GM18870 (cell line): ENCODE measurements around the gene CRP.
"Not testable (repeated sequence)": the region's sequence is repeated elsewhere in the genome, so short reads cannot be mapped to it uniquely, and the experiment has no call there.

Experiments
- ATAC-seq: cut with Tn5 transposase; IDR thresholded peaks from one replicate; pipeline ENCODE4 v1.9.1; 2021; ENCODE audit warnings: moderate library complexity; ENCODE audit not compliant: unreplicated experiment

The CRP gene

DNA sequence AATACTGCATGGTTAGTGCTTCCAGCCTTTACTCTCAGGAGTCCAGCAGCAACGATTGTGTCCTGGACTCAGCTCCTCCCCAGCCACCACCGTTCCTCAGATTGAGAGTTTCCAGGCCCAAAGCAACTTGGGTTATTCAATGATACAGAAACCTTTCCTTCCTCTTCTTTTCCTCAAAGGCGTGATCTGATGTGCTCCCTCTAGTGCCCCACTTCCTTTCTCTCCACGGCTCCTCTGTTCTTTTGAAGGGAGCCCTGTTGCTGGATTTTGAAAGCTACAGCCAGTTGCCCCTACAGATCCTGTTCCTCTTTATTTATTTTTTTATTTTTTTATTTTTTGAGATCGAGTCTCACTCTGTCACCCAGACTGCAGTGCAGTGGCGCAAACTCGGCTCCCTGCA is 14.1 kb downstream of the CRP start:
- ATAC-seq = no peak

- ATAC-seq = no peak
Measured at GRCh38 chr1:159699653-159700052, 14.7 kb downstream of the CRP start.

- no peak for ATAC-seq
Measured at GRCh38 chr1:159699246-159699645, 15.1 kb downstream of the CRP start.

DNA sequence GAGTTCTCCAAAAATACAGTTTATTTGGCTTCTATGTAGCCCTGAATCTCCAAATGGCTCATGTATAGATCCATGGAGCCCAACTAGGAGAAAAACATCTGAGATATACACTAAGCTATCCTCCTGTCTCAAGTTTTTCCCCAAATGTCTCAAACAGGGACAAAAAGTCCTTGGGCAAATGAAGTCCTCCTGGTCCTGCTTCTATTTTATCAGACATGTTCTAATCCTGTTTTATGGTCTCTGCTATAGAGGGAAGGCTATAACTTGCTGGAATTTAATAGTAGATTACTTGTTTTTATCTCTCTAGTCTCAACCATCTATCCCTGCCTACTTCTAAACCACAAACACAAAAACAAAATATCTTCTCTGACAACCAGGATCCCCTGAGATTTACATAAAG is 26.9 kb downstream of the CRP start:
- no peak for ATAC-seq

DNA sequence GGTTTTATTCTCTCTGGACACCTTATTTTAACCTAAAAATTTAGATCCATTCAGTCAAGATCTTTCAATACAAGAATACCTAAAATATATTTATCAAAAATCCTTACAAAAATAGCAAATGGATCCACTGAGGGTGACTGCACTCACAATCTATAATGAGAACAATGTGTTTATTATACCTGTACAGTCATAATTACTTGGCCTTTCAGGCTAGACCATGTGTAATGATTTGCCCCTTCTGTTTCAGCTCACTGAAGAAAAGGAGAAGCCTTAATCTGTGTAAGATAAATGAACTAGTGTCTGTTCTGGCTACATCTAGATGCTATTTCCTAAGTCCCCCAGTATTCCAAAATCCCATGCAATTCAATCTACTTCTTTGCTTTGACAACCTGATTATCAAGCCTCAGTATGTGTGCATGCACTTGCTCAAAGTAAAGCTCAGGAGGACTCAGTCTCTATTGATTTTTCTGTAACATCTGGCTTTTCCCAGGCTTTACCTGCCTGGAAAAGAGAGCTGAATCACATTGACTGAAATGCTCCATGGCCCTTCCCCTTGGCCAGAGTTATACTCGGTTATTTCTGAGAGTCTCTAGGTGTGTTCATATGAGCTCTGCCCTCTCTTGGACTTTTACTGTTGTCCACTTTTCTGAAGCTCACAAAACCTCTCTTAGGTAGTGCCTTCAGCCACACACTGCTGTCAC is 27.6 kb downstream of the CRP start:
- no peak for ATAC-seq

DNA sequence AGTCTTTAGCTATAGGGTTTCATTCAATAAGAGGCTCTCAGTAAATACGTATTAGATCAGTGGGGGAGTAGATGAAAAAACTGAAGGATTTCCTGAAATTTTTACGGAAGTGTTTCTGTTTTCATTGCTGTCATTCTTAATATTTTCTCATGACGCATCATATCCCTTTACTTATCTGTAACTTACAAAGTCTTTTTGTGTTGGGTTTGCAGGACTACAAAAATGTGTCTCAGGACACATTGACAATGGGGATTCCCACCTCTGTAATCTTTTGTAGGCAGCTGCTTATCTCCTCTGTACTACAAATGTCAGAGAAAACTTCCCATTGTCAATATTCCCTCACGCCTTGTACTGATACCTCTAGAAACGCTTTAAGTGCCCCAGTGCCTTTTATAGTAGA is 35.5 kb downstream of the CRP start:
- ATAC-seq = no peak

GRCh38 chr1:159675046-159675445 is 39.3 kb downstream of the CRP start:
- ATAC-seq = no peak

- ATAC-seq = not testable (repeated sequence)
Measured at GRCh38 chr1:159672390-159672789, 42.0 kb downstream of the CRP start.

DNA sequence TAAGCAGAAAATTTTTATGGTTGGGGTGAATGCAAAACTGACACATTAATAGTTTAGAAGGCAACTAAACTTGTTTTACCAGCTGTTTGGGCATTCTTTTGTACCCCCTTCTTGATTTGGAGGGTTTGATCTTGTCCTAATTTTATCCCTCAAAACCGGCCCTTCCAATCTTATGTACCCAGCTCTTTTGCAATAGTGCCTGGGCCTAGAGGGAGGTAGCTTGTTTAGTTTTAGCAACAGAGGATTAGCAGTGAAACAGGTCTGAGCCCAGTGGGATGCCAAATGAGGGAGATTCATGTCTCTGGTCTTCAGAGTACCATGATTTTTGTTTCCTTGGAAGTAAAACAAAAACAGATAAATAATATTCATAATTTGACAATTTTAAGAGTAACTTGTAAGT is 45.1 kb downstream of the CRP start:
- no peak for ATAC-seq

- no peak for ATAC-seq
Measured at GRCh38 chr1:159668739-159669138, 45.6 kb downstream of the CRP start.

DNA sequence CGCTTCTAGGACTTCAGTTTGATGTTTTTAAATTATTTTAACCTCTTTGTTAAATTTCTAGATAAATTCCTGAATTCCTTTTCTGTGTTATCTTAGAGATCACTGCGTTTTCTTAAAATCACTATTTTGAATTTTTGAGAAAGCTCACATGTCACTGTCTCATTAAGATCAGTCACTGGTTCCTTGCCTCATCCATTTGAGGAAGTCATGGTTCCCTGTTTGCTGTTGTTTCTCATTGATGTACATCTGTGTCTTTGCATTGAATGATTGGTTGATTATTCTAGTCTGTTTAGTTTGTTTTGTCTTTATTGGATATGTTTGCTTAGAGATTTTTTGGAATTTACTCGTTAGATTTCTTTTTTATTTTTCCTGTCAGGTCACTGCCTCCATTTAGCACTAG is 50.1 kb downstream of the CRP start:
- no peak for ATAC-seq

DNA sequence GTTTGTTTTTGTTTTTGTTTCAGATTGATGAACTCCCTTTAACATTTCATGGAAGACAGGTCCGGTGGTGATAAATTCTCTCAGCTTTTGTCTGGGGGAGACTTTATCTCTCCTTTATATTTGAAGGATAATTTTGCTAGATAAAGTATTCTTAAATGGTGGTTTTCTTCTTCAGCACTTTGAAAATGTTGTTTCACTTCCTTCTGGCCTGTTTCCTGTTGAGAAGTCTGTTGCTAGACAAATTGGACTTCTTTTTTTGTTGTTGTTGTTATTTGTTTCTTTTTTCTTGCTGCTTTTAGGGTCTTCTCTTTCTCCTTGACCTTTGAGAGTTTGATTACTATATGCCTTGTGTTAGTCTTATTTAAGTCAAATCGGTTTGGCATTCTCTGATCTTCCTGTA is 50.8 kb downstream of the CRP start:
- no peak for ATAC-seq
